Mucosa of descending colon (tissue), 3 donors: ENCODE results near the gene BMPR1A. TPM values are rescaled to one million over a fixed set of nuclear protein-coding genes. Genes with fewer than 3 reads are reported as not detected.

Experiments used
- ATAC-seq: fragments of 200-7000 bp; cut with Tn5 transposase; one replicate; pipeline ENCODE4 v1.9.1; 2020; ENCODE audit warnings: mild to moderate bottlenecking, moderate library complexity
- DNase-seq, 3 donors: peaks; one replicate each; pipeline ENCODE4 v3.0.0-alpha.2; 2020
- H3K36me3 ChIP-seq: fragments of 200-600 bp; one replicate; pipeline ENCODE4 v1.8.0; 2021; ENCODE audit warnings: low read depth, mild to moderate bottlenecking
- H3K4me1 ChIP-seq: fragments of 200-600 bp; one replicate; pipeline ENCODE4 v1.8.0; 2021; ENCODE audit warnings: low read depth, mild to moderate bottlenecking
- H3K4me3 ChIP-seq: fragments of 200-600 bp; one replicate; pipeline ENCODE4 v1.8.0; 2021; ENCODE audit warnings: mild to moderate bottlenecking
- H3K9me3 ChIP-seq: fragments of 200-600 bp; one replicate; pipeline ENCODE4 v1.8.0; 2021; ENCODE audit warnings: mild to moderate bottlenecking
- CTCF ChIP-seq: fragments of 200-600 bp; IDR thresholded peaks from one replicate; pipeline ENCODE4 v1.8.0; 2022; ENCODE audit warnings: antibody characterized with exemption, mild to moderate bottlenecking
- intact Hi-C, 2 donors: fragments of 100-400 bp; cut with DNase I in 1 of 2; cut with micrococcal nuclease in 1 of 2; formaldehyde crosslinking; loops; one replicate each; pipeline versions ENCODE4 v1.11.0 to v1.11.1; 2022; cut with DNase I, micrococcal nuclease
- total RNA-seq, 3 donors: library from RNA; stranded (reverse); fragmentation: NEBNext Ultra II Directional in 2 of 3; extraction: Animal tissue kit (Norgen Biotek cat#: 25700) in 2 of 3; gene quantifications; one replicate each; pipeline versions ENCODE4 v1.2.1 to v1.2.4, GENCODE V29; 2021 to 2023
- donor health status: DM: no; HTN: no; CAD: no; lungs with moderate emphysema.
- donor health status: DM: no; HTN: no; CAD: no.
- donor health status: DM: no; HTN: yes; CAD: no.

BMPR1A gene
- total RNA-seq, 3 donors from 2014 or later: 44.4 to 126 (median 45.3) TPM

GRCh38 chr10:86790394-86790793, 34.0 kb downstream of the BMPR1A start:
- no peak for TF ChIP-seq CTCF
- intact Hi-C loops: no loop called here
- peaks cover 20% of the 10 kb centered on the region for H3K4me1 ChIP-seq
- H3K36me3 ChIP-seq: no peaks in the 10 kb centered on the region
- H3K9me3 ChIP-seq: no peaks in the 10 kb centered on the region
- ATAC-seq (no peak), DNase-seq (no peak)
- H3K4me3 ChIP-seq: no peak overlapping the region

- ATAC-seq (no peak), DNase-seq (no peak)
- intact Hi-C loops: no loop called here
Observed at GRCh38 chr10:86792461-86793167, 36.2 kb downstream of the BMPR1A start.

GRCh38 chr10:86793696-86794095, 37.3 kb downstream of the BMPR1A start:
- Histone ChIP-seq H3K4me1 (peaks cover 12% of the 10 kb centered on the region), H3K4me3 (no peak overlapping the region), H3K36me3 (no peaks in the 10 kb centered on the region), H3K9me3 (no peaks in the 10 kb centered on the region)
- TF ChIP-seq CTCF: no peak
- intact Hi-C loops: no loop called here
- DNase-seq (peak in 2 of 3 donors; percentile 38 to 64), ATAC-seq (peak; percentile 98)

More at GRCh38 chr10:86792461-86793167, 36.2 kb downstream of the BMPR1A start:
- H3K36me3 ChIP-seq: no peaks in the 10 kb centered on the region
- peaks cover 12% of the 10 kb centered on the region for H3K4me1 ChIP-seq
- no peak overlapping the region for H3K4me3 ChIP-seq
- no peak for TF ChIP-seq CTCF
- no peaks in the 10 kb centered on the region for H3K9me3 ChIP-seq

GRCh38 chr10:86795353-86795752, 38.9 kb downstream of the BMPR1A start:
- intact Hi-C loops: no loop called here
- TF ChIP-seq CTCF: no peak
- Histone ChIP-seq H3K4me1 (peaks cover 12% of the 10 kb centered on the region), H3K9me3 (no peaks in the 10 kb centered on the region), H3K36me3 (no peaks in the 10 kb centered on the region), H3K4me3 (no peak overlapping the region)
- no peak for ATAC-seq
- DNase-seq: no peak

- no peak overlapping the region for H3K4me3 ChIP-seq
- no peaks in the 10 kb centered on the region for H3K36me3 ChIP-seq
- intact Hi-C loops: no loop called here
- TF ChIP-seq CTCF: no peak
- H3K4me1 ChIP-seq: peaks cover 12% of the 10 kb centered on the region
- no peaks in the 10 kb centered on the region for H3K9me3 ChIP-seq
- DNase-seq: no peak
- no peak for ATAC-seq
Observed at GRCh38 chr10:86798025-86798424, 41.6 kb downstream of the BMPR1A start.
